Stimulated activated CD4-positive, alpha-beta T cell treated with anti-CD3 and anti-CD28 coated beads, TNF-alpha, amount 100 ng/mL, for 24 hours (primary cell): ENCODE data around the gene MAN2A1.

ENCODE experiments used
- DNase-seq, 3 experiments: peaks; one replicate each; pipeline ENCODE4 v3.0.0-alpha.2; 2020; ENCODE audit warnings: low read depth in 3 of 3

Gene MAN2A1

DNA sequence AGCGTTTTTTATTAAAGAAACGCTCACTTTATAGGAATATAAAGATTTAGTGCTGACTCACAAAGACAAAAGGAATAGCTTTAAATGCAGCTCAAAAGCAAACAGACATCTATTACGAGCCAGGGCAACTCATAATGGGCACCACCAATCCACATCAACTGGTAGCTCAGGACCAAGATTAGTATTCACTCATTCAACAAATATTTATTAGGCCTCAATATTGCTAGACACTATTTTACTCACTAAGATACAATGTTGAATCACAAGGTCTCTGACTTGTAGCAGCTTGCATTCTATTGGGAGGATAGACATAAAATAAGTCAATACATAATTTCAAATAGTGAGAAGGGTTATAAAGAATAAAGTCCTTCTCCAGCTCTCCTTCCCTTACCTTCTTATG, 8.0 kb upstream of the MAN2A1 start:
- DNase-seq: no peak

GRCh38 chr5:109682383-109682782, 7.3 kb upstream of the MAN2A1 start:
- no peak for DNase-seq

DNA sequence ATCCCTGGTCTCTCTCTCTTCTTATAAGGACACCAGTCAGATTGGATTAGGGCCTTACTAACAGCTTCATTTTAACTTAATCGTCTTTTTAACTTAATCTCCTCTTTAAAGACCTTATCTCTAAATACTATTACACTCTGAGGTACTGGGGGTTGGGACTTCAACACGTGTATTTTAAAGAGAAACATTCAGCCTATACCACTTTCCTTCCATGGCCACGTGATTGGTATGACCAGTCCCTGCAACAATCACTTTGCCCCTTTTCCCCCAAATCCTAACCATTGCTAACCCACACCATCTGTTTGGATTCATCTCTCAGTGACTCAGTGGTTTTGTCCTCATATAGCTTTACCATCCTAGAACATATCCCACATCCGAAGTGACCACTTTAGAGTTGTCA, 3.8 kb upstream of the MAN2A1 start:
- no peak for DNase-seq

DNA sequence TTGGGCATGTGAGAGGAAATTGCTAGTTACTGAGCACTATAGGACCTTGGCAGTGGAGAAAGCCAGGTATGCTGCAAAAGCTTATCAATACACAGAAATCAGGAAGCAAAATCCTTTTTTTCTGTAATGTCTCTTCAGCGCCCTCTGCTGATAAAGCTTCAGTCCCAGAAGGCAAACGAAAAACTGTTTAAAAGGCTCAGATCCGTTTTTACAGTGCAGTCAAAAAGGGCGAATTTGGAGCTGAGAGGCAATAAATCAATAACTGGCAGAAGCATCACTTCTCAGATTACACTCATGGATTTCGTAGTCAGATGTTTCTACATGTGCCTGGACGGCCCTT, 1.1 kb upstream of the MAN2A1 start:
- DNase-seq: no peak

DNA sequence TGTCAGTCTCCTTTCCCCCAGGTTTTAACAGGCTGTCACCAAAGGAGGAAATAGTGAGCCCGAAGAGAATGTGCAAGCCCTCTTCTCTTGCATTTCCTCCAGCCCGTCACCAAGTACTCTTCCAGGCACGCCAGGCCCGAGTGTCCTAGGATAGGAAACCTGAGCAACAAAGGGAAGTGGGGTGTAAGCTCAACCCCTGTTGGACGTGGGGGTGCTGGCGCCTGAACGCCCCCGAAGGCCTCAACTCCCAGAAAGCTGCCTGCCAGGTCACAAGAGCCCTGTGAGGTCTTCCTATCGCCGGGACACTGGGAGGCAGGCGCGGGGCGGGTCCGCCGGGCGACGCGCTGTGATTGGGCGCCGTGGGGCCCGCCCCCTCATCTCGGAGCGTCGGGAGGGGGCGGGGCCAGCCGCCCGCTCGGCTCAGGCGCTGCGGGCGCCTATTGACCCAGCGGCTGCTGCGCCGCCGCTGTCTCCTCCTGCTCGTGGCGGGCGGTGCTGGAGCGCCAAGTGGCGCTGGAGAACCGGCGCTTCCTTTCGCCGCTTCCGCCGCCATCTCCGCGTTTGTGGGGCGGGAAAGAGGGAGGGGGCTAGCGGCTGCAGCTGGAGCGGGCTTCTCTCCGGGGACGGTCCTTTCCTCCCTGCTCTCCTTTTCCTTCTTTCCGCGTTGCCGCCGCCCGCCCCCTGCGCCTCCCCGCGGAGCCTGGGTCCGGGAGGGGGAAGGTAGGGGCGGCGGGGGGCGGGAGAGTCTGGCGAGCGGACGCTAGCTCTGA, 572 bp upstream of the MAN2A1 start:
- DNase-seq: peak; percentile 54 to 77 (median 60)

DNA sequence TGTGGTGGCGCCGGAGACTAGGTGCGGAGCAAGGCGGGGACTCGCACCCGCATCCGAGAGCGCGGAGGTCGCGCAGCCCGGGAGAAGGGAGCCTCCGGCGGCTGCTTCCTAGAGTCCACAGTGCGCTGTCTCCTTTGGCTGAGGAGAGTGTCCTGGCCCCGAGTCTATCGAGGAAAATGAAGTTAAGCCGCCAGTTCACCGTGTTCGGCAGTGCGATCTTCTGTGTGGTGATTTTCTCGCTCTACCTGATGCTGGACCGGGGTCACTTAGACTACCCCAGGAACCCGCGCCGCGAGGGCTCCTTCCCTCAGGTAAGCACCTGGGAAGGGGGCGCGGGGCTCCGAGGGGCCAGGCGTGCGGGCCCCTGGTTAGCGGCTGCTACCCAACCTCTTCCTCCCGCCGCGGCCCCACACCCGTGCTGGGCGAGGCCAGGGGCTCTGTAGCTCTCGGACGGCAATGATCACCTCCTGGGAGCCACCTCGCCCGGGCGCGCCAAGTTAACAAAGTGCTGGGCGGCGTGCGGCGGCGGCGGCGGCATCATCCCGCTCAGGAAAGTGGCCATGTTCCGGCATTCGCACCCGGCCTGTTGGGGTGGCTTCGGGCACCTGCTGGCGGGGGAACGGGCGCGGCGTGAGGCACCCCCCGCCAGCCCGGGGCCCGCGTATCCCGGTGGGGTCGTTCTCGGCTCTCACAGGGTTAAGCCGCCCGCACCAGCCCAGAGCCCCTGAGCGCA, 681 bp downstream of the MAN2A1 start:
- DNase-seq: peak in 2 of 3 experiments; percentile 15 to 43

GRCh38 chr5:109690975-109691574, 1.3 kb downstream of the MAN2A1 start:
- peak in 2 of 3 experiments; percentile 20 to 39 for DNase-seq

GRCh38 chr5:109691996-109692395, 2.3 kb downstream of the MAN2A1 start:
- DNase-seq: no peak

- no peak for DNase-seq
These were observed 3.1 kb downstream of the MAN2A1 start for GRCh38 chr5:109692852-109693251.

DNA sequence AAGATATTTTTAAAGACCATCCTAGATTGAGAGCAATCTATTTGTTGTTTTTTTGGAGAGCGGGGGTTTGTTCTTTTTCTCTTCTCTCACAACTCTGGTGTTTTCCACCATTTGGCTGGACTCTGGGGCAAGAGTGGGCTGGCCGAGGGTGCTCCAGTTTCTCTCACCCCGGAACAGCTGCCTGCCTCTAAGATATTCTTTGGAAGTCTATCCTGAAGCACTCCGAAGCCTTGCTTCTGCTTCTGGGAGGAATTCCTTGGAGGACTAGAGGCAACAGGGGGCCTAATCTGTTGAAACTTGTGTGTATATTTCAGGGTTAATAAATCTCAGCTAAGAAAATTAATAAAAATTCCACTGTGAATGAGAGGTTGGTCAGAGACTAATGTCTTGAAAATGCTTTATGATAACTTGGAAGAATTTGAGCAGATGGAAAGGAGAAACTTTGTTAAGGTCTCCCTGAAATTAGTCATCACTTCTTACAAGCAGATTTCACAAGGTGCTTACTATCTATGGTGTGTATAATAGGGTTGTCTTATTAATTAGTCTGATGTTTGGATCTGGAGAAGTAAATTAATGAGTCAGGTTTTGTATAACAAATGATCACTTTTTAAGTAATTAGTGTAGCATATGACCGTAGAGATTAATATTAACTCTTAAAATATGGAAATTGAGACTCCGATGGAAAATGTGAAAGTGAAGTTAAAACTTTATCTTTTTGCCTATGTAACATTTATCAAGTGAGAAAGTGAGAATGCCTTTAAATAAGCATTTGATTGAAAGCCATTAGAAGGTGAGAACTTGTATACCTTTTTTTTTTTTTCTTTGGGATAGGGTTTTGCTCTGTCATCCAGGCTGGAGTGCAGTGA, 4.0 kb downstream of the MAN2A1 start:
- DNase-seq: no peak

DNA sequence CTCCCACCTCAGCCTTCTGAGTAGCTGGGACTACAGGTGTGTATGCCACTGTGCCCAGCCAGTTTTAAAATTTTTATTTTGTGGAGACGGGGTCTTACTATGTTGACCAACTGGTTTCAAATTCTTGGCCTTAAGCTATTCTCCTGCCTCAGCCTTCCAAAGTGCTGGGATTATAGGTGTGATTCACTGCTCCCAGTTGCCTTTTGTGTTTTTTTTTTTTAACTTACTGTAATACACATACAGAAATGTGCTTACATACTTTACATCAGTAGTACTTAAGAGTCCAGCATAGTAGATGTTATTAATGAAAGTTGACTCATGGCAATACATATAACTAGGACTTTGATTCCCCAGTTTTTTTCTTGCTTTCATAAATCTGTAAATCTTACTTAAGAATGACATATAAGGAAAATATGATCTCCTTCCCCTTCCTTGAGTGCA, 4.7 kb downstream of the MAN2A1 start:
- no peak for DNase-seq

GRCh38 chr5:109695005-109695926, 5.5 kb downstream of the MAN2A1 start:
- DNase-seq: no peak

DNA sequence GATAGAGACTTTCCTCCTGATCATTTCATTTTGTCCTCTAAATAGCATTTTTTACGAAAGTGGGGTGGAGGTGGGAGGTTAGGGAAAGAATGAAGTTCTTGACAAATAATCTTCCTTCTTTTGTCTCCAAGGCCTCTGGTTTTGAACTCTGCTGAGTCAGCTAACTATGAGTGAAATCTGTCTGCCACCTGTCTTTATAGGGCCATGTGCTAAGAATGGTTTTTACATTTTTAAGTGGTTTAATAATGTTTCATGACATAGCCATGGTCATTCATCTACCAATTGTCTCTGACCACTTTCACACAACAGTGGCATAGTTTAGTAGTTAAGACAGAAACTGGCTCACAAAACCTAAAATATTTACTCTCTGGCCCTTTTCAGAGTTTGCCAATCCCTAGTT, 7.6 kb downstream of the MAN2A1 start:
- no peak for DNase-seq

- no peak for DNase-seq
These were observed 10.9 kb downstream of the MAN2A1 start for GRCh38 chr5:109700516-109701153.

DNA sequence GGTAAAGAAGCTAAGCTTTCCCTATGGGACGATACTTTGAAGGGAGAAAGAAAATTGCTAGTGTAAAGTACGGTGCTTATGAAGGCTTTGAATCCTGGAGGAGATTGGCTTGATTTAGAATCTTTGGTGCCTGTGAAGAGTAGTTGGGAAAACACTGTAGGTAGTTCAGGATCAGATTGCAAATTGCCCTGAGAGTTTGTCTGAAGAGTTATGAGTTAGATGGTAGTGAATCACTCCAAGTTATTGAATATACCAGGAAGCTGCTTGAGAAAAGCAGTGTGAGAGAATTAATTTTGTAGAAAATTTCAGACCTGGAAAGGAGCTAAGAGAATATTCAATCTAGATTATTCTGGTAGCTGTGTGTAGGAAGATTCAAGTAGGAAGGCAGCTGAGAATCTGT, 11.5 kb downstream of the MAN2A1 start:
- DNase-seq: no peak

DNA sequence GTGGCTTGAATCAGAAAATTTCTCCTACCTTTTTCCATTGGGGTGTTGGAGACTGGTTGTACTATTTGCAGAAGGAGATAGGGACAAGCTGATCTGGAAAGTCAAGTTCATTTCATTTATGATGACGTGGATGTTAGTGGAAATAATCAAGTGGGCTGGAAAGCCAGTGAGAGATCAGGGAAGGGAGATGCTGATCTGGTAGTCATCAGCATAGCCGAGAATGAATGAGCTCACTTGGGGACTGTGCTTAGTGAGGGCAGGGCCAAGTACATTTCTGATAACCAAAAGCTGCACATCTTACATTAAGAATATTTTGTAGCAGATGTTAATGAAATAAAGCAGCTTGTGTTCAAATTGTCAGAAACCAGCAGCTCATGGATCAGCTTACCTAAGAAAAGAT, 12.1 kb downstream of the MAN2A1 start:
- no peak for DNase-seq

DNA sequence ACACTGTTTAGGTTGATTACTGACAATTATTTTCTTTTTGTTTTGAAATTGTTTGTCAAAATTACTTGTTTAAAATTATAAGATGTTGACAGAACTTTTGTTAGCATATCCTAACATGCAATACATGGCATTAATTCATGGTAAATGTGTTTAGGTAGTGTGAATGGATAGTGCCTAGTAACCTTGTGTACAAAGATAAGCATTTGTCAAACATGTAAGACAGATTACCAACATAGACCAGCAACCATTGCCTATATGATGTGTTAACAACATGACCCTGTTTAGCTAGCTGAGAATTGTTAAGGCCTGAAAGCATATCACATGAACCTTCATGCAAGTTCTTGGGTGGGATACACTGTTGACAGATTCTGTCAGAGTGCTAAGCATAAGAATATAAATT, 13.4 kb downstream of the MAN2A1 start:
- no peak for DNase-seq

- no peak for DNase-seq
These were observed 14.1 kb downstream of the MAN2A1 start for GRCh38 chr5:109703829-109704228.

DNA sequence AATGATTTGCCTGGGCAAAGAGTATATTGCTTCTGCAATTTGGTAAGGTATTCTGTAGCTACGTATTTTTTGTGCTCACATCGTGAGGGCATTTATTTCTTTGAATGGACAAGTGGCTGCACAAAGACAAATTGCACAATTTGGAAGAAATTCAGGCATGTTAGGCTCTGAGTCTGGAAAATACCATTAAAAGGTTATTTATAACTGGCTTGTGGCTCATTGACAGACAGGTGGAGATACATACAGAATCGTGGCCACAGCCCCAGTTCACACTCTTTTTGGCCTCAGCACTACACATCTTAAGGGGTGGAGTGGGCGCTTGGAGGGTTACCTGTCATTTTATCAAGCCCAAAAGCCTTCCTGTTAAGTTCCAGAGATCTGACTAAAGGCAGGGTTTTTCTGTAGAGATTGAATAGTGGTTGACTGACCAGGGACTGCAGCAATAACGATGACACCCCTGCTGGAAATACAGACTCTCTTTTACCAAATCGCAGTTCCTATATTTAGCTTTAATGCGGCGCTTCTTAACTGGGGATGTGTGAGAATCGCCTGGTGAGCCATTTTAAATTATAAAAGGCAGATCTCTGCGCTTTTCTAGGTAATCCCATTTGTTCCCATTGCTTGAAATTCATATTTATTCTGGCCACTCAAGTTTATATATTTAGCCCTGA, 14.7 kb downstream of the MAN2A1 start:
- no peak for DNase-seq

DNA sequence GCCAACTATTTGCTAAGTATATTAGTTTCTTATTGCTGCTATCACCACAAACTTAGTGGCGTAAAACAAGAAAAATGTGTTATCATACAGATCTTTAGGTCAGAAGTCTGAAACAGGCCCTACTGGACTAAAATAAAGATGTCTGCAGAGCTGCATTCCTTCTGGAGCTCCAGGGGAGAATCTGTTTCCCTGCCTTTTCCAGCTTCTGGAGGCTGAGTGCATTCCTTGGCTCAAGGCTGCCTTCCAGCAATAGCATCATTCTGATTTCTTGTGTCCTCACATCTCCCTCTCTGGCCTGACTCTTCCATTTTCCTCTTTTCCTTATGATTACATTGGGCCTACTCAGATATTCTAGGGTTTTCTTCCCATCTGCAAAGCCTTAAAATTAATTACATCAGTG, 15.9 kb downstream of the MAN2A1 start:
- no peak for DNase-seq
